Bronchial epithelial cell (primary cell): Measurements from ENCODE around the gene MRTFA. TPM values are rescaled to one million over a fixed set of nuclear protein-coding genes. Genes with fewer than 3 reads are reported as not detected.

Source experiments
- DNase-seq: peaks from one replicate; pipeline ENCODE4 v3.0.0-alpha.2; 2010; ENCODE audit warnings: low read depth
- FAIRE-seq: peaks from 2 replicates; lab custom pipeline; 2011; peaks lifted over from hg19 to GRCh38; lab: Jason Lieb, UNC
- H3K27me3 ChIP-seq: 2 replicates; pipeline ENCODE4 v1.5.1; 2011; ENCODE audit warnings: low read length; ENCODE audit not compliant: control insufficient read depth, insufficient read depth
- H3K36me3 ChIP-seq: 2 replicates; pipeline ENCODE4 v1.5.1; 2011; ENCODE audit warnings: low read length; ENCODE audit not compliant: control insufficient read depth, insufficient read depth
- H3K4me3 ChIP-seq: 2 replicates; pipeline ENCODE4 v1.5.1; 2011; ENCODE audit warnings: mild to moderate bottlenecking, low read depth, low read length, control low read depth
- CTCF ChIP-seq: IDR thresholded peaks from 2 replicates; pipeline ENCODE4 v1.5.1; 2011; ENCODE audit warnings: mild to moderate bottlenecking, moderate library complexity, low read length, control low read depth, inconsistent platforms; ENCODE audit not compliant: insufficient read depth, severe bottlenecking
- total RNA-seq: library from RNA; depleted of rRNA; stranded (reverse); fragments of >200 nt; gene quantifications from 2 replicates; pipeline ENCODE4 v1.2.1, GENCODE V29; 2014

The MRTFA gene
- total RNA-seq, 1 donor from 2014 or later: 25.3 TPM

GRCh38 chr22:40396882-40397281, 239.6 kb downstream of the MRTFA start:
- Histone ChIP-seq H3K4me3 (no peak overlapping the region), H3K36me3 (peaks cover 4% of the 10 kb centered on the region), H3K27me3 (no peaks in the 10 kb centered on the region)
- no peak for TF ChIP-seq CTCF
- DNase-seq: peak; percentile 95
- no peak for FAIRE-seq

GRCh38 chr22:40395607-40396006, 240.9 kb downstream of the MRTFA start:
- Histone ChIP-seq H3K4me3 (no peak overlapping the region), H3K36me3 (no peaks in the 10 kb centered on the region), H3K27me3 (no peaks in the 10 kb centered on the region)
- DNase-seq (no peak), FAIRE-seq (no peak)
- TF ChIP-seq CTCF: no peak

GRCh38 chr22:40394607-40395006, 241.9 kb downstream of the MRTFA start:
- no peak for FAIRE-seq
- Histone ChIP-seq H3K4me3 (no peak overlapping the region), H3K36me3 (no peaks in the 10 kb centered on the region), H3K27me3 (no peaks in the 10 kb centered on the region)
- no peak for TF ChIP-seq CTCF
- DNase-seq: no peak

GRCh38 chr22:40392618-40393017, 243.9 kb downstream of the MRTFA start:
- peak; percentile 22 for DNase-seq
- H3K4me3 ChIP-seq: no peak overlapping the region
- no peaks in the 10 kb centered on the region for H3K27me3 ChIP-seq
- H3K36me3 ChIP-seq: no peaks in the 10 kb centered on the region
- no peak for FAIRE-seq
- no peak for TF ChIP-seq CTCF

- H3K36me3 ChIP-seq: no peaks in the 10 kb centered on the region
- no peaks in the 10 kb centered on the region for H3K27me3 ChIP-seq
- no peak overlapping the region for H3K4me3 ChIP-seq
- FAIRE-seq (no peak), DNase-seq (no peak)
- no peak for TF ChIP-seq CTCF
Measured at GRCh38 chr22:40391417-40391816, 245.1 kb downstream of the MRTFA start.

GRCh38 chr22:40388231-40388630, 248.3 kb downstream of the MRTFA start:
- no peaks in the 10 kb centered on the region for H3K36me3 ChIP-seq
- no peak for TF ChIP-seq CTCF
- DNase-seq (no peak), FAIRE-seq (no peak)
- no peaks in the 10 kb centered on the region for H3K27me3 ChIP-seq
- no peak overlapping the region for H3K4me3 ChIP-seq
